ENCODE data around the gene GRK7. TPM values are rescaled to one million over a fixed set of nuclear protein-coding genes. Genes with fewer than 3 reads are reported as not detected.
A peak's percentile ranks its signal among the peaks of the same experiment; 100 is the strongest.

The GRK7 gene
- total and polyA plus RNA-seq, 2 donors (not counting 1 experiment from before 2014, with no cell fraction given) = 0.12 TPM; not detected in 1

DNA sequence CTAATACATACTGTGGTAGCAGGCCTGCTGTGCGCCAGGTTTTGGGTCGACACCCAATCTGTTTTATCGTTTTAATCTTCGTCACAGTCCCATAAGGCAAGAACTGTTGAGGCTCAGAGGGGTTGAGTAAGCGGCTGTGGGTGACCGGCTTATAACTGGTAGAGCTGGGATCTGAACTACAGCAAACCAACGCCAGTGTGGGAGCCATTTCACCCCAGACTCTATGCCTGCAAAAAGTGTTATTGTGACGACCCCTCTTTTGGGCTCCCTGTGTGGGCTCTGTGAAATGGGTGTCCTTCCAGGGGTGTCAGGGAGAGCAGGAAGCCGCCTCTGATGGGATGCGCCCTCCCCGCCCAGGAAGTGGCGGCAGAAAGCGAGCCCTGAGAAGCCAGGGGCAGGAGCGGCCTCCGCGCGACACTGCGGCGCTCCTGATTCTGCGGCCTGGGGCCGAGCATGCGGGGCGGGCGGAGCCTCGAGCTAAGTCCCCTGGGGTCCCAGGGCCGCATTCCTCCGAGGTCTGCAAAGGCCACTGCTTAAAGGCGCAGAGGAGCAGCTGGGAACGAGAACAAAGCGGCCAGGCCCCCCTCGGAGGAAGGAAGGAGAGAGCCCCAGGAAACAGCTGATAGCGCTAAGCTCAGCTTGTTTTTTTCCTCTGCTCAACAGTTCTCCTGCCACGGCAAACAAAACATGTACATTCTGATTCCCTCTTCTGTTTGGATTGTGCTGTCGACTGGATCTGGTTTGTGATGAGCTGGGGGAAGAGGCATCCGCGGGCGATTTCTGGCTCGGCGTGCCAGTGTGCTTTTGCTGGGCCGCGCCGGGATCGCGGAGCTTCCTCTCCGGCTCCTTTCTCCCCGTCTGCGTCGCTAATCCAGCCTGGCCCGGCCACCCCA is 33.9 kb downstream of the GRK7 start:
- TF ChIP-seq, protein P1, sequence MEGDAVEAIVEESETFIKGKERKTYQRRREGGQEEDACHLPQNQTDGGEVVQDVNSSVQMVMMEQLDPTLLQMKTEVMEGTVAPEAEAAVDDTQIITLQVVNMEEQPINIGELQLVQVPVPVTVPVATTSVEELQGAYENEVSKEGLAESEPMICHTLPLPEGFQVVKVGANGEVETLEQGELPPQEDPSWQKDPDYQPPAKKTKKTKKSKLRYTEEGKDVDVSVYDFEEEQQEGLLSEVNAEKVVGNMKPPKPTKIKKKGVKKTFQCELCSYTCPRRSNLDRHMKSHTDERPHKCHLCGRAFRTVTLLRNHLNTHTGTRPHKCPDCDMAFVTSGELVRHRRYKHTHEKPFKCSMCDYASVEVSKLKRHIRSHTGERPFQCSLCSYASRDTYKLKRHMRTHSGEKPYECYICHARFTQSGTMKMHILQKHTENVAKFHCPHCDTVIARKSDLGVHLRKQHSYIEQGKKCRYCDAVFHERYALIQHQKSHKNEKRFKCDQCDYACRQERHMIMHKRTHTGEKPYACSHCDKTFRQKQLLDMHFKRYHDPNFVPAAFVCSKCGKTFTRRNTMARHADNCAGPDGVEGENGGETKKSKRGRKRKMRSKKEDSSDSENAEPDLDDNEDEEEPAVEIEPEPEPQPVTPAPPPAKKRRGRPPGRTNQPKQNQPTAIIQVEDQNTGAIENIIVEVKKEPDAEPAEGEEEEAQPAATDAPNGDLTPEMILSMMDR (IDR thresholded peaks at IDR 0.05) = no peak
- no peak for TF ChIP-seq EZH2 (IDR thresholded peaks at IDR 0.05; ENCODE audit: borderline replicate concordance, insufficient read depth, low read depth, low read length, poor library complexity, severe bottlenecking)
- no peaks in the 10 kb centered on the region for H3K79me2 ChIP-seq (ENCODE audit: control insufficient read depth, insufficient read depth, low read length)
- H3K36me3 ChIP-seq (replicated peaks in 1 of 2; ENCODE audit: control extremely low read depth in 1 of 2, control insufficient read depth in 1 of 2, extremely low read depth in 1 of 2, insufficient read depth in 2 of 2, low read length in 1 of 2) = no peaks in the 10 kb centered on the region
- intact Hi-C loops (cut with micrococcal nuclease) = loop anchor here (1.0 to 5.0 kb wide), 4 partner anchors 45 to 925 kb away; partner anchors contain the start of genes RNF7 and TRPC1
- peaks cover 34% of the 10 kb centered on the region for H3K4me1 Mint-ChIP-seq
- H3K27ac ChIP-seq (ENCODE audit: low read length in 2 of 2) = peak overlapping the region; percentile 19 to 50
- CTCF ChIA-PET = interaction anchor here (1.1 to 2.3 kb wide), 4 partner anchors 59 to 116 kb away, joined by 3 to 6 read pairs (median 4); no protein-coding TSS in a partner anchor
- peak; percentile 49 for DNase-seq
- H3K4me2 ChIP-seq (replicated peaks; ENCODE audit: low read depth, low read length, poor library complexity, severe bottlenecking) = peak overlapping the region; percentile 79
- no peaks in the 10 kb centered on the region for H3K9me3 ChIP-seq (ENCODE audit: control extremely low read depth in 1 of 3, control insufficient read depth in 2 of 3, insufficient read depth in 1 of 3, low read length in 2 of 3)
- H4K20me1 ChIP-seq (ENCODE audit: control insufficient read depth, insufficient read depth, low read length, poor library complexity, severe bottlenecking) = no peaks in the 10 kb centered on the region
- peak overlapping the region; percentile 81 for H2AFZ ChIP-seq (ENCODE audit: insufficient read depth, low read depth, low read length, poor library complexity, severe bottlenecking)
- no peaks in the 10 kb centered on the region for H3K9me3 Mint-ChIP-seq (ENCODE audit: insufficient read depth)
- WGBS (ENCODE audit: insufficient coverage) = 6% methylated on average over 42 of the region's 49 CpGs
- POLR2A ChIA-PET = interaction anchor here (0.6 to 2.1 kb wide), 3 partner anchors 66 to 565 kb away, joined by 3 to 9 read pairs (median 3); partner anchors contain the start of gene PXYLP1
- H3K4me1 ChIP-seq (ENCODE audit: control insufficient read depth in 2 of 2, insufficient read depth in 2 of 2, low read length in 2 of 2) = peaks cover 21 to 26% of the 10 kb centered on the region in 2 donors
- no peaks in the 10 kb centered on the region for H3K27me3 ChIP-seq (replicated peaks in 1 of 4; ENCODE audit: control extremely low read depth in 1 of 4, control insufficient read depth in 3 of 4, insufficient read depth in 4 of 4, low read length in 3 of 4)
- peak overlapping the region in 4 of 5 experiments; percentile 36 to 62 (median 57) for H3K4me3 ChIP-seq (ENCODE audit: control extremely low read depth in 1 of 5, extremely low read depth in 1 of 5, insufficient read depth in 1 of 5, low read depth in 2 of 5, low read length in 4 of 5)
- peak; percentile 19 for ATAC-seq (ENCODE audit: low read depth)
- peak overlapping the region; percentile 63 for H3K9ac ChIP-seq (ENCODE audit: low read length)
- no peaks in the 10 kb centered on the region for H3K27me3 Mint-ChIP-seq
- peak overlapping the region; percentile 85 for H3K4me3 Mint-ChIP-seq
- peak overlapping the region; percentile 93 for H3K27ac Mint-ChIP-seq

Measured in B cell (primary cell).